HG02588 (cell line): ENCODE measurements around the gene NONO.
"Not testable (repeated sequence)": the region's sequence is repeated elsewhere in the genome, so short reads cannot be mapped to it uniquely, and the experiment has no call there.

ENCODE experiments used
- ATAC-seq: cut with Tn5 transposase; IDR thresholded peaks from one replicate; pipeline ENCODE4 v1.9.1; 2021; ENCODE audit warnings: mild to moderate bottlenecking, moderate library complexity; ENCODE audit not compliant: unreplicated experiment

NONO gene

GRCh38 chrX:71283403-71284143 is at the start of gene NONO:
NONO (plus strand) TSS chrX:71283635; CDS start chrX:71290638, 7,003 bp downstream.
- peak; percentile 84 for ATAC-seq

- no peak for ATAC-seq
Measured at GRCh38 chrX:71235482-71235881, 48.0 kb upstream of the NONO start.

- no peak for ATAC-seq
Measured at GRCh38 chrX:71236836-71237235, 46.6 kb upstream of the NONO start.

- ATAC-seq = no peak
Measured at GRCh38 chrX:71239781-71240180, 43.7 kb upstream of the NONO start.

GRCh38 chrX:71241301-71241700 is 42.1 kb upstream of the NONO start:
- ATAC-seq = no peak

- no peak for ATAC-seq
Measured at GRCh38 chrX:71244359-71245128, 38.9 kb upstream of the NONO start.

- ATAC-seq = no peak
Measured at GRCh38 chrX:71245159-71245558, 38.3 kb upstream of the NONO start.

GRCh38 chrX:71250841-71251240 is 32.6 kb upstream of the NONO start:
- no peak for ATAC-seq

- no peak for ATAC-seq
Measured at GRCh38 chrX:71251466-71251973, 31.9 kb upstream of the NONO start.

GRCh38 chrX:71252221-71252620 is 31.2 kb upstream of the NONO start:
- no peak for ATAC-seq

- ATAC-seq = no peak
Measured at GRCh38 chrX:71253253-71254091, 30.0 kb upstream of the NONO start.

- peak; percentile 86 for ATAC-seq
Measured at GRCh38 chrX:71254092-71254963, 29.1 kb upstream of the NONO start, which contains the start of gene ZMYM3. ZMYM3 (minus strand) TSS chrX:71254140; CDS start chrX:71253255, 885 bp downstream.

- no peak for ATAC-seq
Measured at GRCh38 chrX:71256051-71256450, 27.4 kb upstream of the NONO start.

- ATAC-seq = no peak
Measured at GRCh38 chrX:71256856-71257255, 26.6 kb upstream of the NONO start.

- not testable (repeated sequence) for ATAC-seq
Measured at GRCh38 chrX:71268624-71269023, 14.8 kb upstream of the NONO start.

GRCh38 chrX:71269801-71270395 is 13.5 kb upstream of the NONO start:
- no peak for ATAC-seq

- not testable (repeated sequence) for ATAC-seq
Measured at GRCh38 chrX:71272313-71272712, 11.1 kb upstream of the NONO start.

GRCh38 chrX:71281300-71281699 is 2.1 kb upstream of the NONO start:
- not testable (repeated sequence) for ATAC-seq

- peak; percentile 29 for ATAC-seq
Measured at GRCh38 chrX:71282514-71283402, 677 bp upstream of the NONO start.
